ENCODE measurements around the gene TNFAIP8.
A peak's percentile ranks its signal among the peaks of the same experiment; 100 is the strongest.

Gene TNFAIP8

DNA sequence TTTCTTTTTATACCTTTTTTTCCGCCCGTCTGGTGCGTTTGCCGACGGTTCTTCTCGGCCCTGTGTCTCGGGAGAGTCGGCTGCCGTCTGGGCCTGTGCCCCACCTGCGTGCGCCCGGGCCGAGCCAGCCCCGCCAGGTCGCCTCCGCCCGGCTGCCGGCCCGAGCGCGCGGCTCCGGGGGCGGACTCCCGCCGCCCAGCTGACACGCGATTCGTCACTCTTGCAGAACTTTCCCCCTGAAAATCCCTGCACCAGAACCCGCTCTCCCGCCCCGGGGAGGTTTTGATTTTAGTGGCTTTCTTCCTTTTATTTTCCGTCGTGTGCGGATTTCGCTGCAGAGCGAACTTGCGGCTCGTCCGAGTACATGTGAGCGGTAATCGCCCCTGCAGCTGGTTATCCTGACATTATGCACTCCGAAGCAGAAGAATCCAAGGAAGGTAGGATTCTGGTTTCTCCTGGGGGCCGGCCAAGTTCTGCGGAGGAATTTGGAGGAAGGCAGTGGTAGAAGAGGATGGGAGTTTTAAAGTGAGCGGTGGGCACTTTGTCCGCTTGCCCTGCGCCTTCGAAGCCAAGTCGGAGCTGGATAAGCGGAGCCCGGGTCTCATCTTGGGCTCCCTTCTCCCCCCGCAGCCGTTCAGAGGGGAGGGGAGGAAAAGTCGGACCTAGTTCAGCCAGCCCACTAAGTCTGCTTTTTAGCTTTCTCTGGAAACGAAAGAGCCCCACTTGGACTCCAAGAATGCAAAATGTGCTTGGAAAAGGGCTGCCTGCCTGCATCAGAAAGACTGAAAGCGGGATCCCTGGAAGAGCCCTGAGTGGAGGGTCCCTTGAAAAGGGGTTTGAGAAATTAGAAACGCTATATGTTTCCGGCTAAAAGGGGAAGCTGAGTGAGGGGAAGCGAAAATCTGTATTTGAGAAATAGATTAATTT is at the start of gene TNFAIP8:
Gene TNFAIP8 (plus strand): TSS at position 335 of the 927 bp plus-strand sequence. CDS start 72 bp downstream, at position 407.
- DNase-seq (ENCODE audit: low read depth in 4 of 4, low spot score in 1 of 4) = peak; percentile 57 to 84 (median 68)

GRCh38 chr5:119307170-119307569 is 48.6 kb upstream of the TNFAIP8 start:
- no peak for DNase-seq (ENCODE audit: low read depth in 4 of 4, low spot score in 1 of 4)

DNA sequence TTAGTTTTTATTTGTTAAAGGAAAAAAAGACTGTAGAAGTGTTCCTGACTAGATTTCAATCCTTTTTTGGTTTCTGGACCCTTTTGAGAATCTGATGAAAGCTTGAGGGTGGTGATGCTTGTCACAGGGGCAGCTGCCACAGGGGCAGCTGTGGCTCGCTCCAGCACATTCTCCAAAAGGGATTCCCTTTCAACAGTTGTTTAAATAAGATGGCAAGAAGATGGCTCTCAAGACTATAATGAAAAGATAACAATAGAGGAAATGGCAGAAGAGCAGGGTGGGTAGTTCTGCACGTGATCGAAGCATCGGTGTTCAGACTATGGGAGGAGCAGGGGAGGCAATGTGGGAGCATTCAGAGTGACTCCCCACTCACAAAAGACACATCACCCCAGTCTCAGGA is 46.5 kb upstream of the TNFAIP8 start:
- DNase-seq (ENCODE audit: low read depth in 4 of 4, low spot score in 1 of 4) = no peak

- no peak for DNase-seq (ENCODE audit: low read depth in 4 of 4, low spot score in 1 of 4)
Observed at GRCh38 chr5:119311688-119312087, 44.1 kb upstream of the TNFAIP8 start.

DNA sequence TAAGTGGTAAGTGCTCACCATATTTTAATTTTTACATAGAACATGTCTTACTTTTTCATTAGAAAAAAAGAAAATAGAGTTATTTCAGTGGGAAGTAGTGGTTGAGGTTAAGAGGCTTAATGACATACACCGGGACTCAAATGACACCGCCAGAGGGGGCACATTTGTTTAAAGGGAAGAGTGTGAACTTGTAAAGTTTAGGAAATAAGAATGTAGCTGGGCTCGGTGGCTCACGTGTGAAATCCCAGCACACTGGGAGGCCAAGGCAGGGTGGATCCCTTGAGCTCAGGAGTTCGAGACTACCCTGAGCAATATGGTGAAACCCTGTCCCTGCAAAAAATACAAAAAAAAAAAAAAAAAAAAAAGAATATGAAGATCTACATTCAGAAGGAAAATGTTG is 43.4 kb upstream of the TNFAIP8 start:
- DNase-seq (ENCODE audit: low read depth in 4 of 4, low spot score in 1 of 4) = no peak

- DNase-seq (ENCODE audit: low read depth in 4 of 4, low spot score in 1 of 4) = no peak
Observed at GRCh38 chr5:119313197-119313596, 42.6 kb upstream of the TNFAIP8 start.

- no peak for DNase-seq (ENCODE audit: low read depth in 4 of 4, low spot score in 1 of 4)
Observed at GRCh38 chr5:119313658-119314605, 41.9 kb upstream of the TNFAIP8 start.

- peak in 2 of 4 experiments; percentile 44 to 55 for DNase-seq (ENCODE audit: low read depth in 4 of 4, low spot score in 1 of 4)
Observed at GRCh38 chr5:119315516-119315949, 40.3 kb upstream of the TNFAIP8 start.

DNA sequence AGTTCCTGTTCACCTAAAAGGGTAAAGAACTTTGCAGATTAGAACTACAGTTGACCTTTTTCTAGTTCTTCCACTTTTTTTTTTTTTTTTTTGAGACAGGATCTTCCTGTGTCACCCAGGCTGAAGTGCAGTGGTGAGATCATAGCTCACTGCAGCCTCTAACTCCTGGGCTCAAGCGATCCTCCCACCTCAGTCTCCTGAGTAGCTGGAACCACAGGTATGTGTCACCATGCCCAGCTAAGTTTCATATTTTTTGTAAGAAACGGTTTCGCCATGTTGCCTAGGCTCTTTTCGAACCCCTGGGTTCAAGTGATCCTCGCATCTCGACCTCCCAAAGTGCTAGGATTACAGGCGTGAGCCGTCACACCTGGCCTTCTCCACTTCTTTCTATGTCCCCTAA is 39.7 kb upstream of the TNFAIP8 start:
- no peak for DNase-seq (ENCODE audit: low read depth in 4 of 4, low spot score in 1 of 4)

DNA sequence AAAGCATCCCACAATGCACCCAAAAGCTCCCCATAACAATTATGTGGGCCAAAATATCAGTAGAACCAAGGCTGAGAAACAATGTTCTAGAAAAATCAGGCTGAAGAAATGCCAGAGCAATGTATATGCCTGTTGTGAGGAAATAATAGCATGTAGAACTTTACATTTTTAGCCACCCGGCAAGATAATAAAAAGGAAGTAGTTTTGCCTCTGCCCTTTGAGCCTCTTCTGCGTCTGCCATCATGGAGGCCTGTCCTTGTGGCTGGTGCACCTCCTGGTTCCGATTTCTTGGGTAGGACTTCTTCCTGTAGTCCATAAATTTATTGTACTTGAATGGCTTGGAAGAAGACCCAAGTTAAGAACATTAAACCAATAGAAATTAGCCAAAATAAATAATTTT is 38.9 kb upstream of the TNFAIP8 start:
- DNase-seq (ENCODE audit: low read depth in 4 of 4, low spot score in 1 of 4) = no peak

GRCh38 chr5:119318256-119318894 is 37.4 kb upstream of the TNFAIP8 start:
- no peak for DNase-seq (ENCODE audit: low read depth in 4 of 4, low spot score in 1 of 4)

DNA sequence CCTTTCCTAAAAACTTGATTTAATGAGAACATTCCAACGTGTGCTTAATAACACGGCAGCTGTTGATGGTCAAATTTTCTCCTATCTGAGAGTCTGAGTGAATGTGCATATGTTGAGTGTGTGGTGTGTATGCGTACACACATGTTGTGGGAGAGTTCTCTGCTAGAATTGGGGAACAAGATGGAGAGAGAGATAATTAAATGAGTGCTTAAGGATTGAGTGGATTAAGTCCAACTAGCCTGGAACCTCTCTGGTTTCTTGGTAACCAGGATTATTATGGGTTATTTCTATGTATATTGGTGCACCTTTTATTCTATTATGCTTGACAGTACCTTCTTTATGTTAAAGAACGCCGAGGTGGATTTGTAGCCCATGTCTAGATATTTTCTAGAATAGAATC is 36.4 kb upstream of the TNFAIP8 start:
- no peak for DNase-seq (ENCODE audit: low read depth in 4 of 4, low spot score in 1 of 4)

DNA sequence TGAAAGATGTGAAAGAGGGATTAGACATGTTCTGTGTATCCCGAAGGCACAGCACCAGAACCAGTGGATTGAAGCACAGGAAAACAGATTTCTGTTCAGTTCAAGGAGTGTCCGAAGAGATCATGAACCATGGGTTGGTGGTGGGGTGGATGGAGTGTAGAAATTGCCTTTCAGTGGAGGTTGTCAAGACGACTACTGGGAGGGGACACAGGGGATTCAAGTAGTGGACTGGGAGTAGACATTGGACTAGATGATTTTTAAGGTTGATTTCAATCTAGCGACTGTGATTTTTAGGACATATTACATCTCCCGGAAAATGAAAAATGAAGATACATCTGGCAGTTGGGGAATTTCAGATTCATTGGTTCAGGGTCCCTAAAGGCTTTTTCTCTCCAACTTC is 35.9 kb upstream of the TNFAIP8 start:
- no peak for DNase-seq (ENCODE audit: low read depth in 4 of 4, low spot score in 1 of 4)

- DNase-seq (ENCODE audit: low read depth in 4 of 4, low spot score in 1 of 4) = no peak
Observed at GRCh38 chr5:119321569-119322311, 34.1 kb upstream of the TNFAIP8 start.

DNA sequence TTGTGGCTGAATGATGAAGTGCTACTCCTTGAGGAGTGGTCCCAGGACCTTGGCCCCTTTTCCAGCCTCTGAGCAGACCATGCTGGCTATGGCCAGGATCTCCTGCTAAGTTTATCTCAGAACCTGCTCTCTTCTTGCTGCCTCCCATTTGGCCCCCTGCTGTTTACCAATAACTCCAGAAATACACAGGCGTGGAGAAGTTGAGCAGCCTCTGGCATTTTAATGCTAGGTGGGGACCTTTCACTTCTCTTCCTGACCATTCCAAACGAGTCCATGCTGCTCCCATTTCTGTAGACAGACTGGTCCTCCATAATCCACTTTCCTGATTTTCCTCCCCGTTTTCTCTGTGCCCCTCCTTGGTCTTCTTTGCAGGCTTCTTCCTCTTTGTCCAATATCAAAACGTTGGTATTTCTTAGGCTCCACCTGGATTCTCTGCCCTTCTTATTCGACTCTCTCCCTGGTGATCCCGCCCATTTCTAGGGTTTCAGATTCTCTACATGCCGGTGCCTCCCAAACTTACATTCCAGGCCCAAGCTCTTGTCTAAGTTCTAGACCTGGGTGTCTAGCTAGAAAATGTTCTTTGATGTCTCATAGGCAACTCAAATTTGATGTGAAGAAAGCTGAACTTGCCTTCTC is 33.4 kb upstream of the TNFAIP8 start:
- DNase-seq (ENCODE audit: low read depth in 4 of 4, low spot score in 1 of 4) = no peak

DNA sequence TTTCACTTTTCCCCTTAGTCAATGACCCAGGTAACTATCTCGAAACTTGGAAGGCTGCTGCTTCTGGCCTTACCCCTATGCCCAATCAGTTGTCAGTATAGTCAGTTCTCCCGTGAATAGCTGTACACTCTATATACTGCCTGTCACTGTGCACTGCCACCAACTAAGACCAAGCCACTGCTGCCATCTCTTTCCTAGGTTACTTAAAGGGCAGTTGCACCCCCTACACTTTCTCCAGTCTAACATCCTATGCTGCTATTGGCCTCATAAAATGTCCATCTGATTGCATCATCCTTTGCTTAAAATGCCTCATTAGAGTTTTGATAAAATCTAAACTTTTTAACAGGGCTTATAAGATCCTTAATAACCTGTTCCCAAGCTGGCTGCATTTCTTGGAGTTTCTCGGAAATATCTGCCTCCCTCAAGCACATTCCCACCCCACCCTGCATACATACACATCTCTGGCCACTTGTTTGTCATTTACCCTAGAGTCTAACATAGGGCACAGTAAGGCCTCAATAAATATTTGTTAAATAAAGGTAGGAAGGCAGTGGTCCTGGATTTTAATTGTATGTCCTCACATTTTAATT is 32.8 kb upstream of the TNFAIP8 start:
- DNase-seq (ENCODE audit: low read depth in 4 of 4, low spot score in 1 of 4) = no peak

DNA sequence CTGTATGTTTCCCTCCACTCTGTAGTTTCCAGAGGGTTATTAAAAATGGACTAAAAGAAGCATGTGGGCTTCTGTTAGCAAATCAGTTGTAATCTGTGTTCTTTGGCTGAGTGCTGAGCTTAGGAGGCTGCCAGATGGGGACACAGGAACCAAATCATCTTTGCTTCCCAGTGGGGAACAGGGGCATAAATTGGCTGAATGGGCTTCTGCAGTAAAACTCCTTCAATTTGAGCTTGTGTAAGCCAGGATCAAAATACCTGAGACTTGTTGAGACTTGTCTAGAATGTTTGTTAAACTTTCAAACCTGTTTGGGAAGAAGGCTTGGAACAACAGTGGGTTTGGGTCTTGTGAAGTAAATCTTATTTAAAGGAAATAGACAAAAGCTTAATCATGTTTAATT is 32.2 kb upstream of the TNFAIP8 start:
- DNase-seq (ENCODE audit: low read depth in 4 of 4, low spot score in 1 of 4) = no peak

- DNase-seq (ENCODE audit: low read depth in 4 of 4, low spot score in 1 of 4) = no peak
Observed at GRCh38 chr5:119324842-119325241, 31.0 kb upstream of the TNFAIP8 start.

- peak in 2 of 4 experiments; percentile 50 to 59 for DNase-seq (ENCODE audit: low read depth in 4 of 4, low spot score in 1 of 4)
Observed at GRCh38 chr5:119327018-119327417, 28.8 kb upstream of the TNFAIP8 start.

All from stimulated activated CD4-positive, alpha-beta T cell treated with anti-CD3 and anti-CD28 coated beads, Interleukin-1b, Interleukin-23, amount 100 ng/mL, for 24 hours (primary cell).